A549 (cell line): ENCODE results near the gene EIF3D. TPM values are rescaled to one million over a fixed set of nuclear protein-coding genes. Genes with fewer than 3 reads are reported as not detected.

Source experiments
- ATAC-seq, 2 experiments: fragments of 200-7000 bp in 1 of 2; fragments of >200 bp in 1 of 2; cut with Nextera tagmentation in 1 of 2; cut with Tn5 transposase in 1 of 2; 3 replicates each; pipeline versions ENCODE4 v1.8.0 to v1.9.1; 2018 to 2020; ENCODE audit warnings: mild to moderate bottlenecking in 1 of 2, moderate library complexity in 1 of 2
- CTCF ChIA-PET: fragments of 300-600 bp; sonication (Branson Sonifier 250); formaldehyde crosslinking; extraction: SDS; loops from one replicate; lab custom pipeline; 2021; ENCODE audit warnings: antibody characterized with exemption, inconsistent platforms; lab: Yijun Ruan, JAX
- POLR2A ChIA-PET: fragments of 350-600 bp; formaldehyde crosslinking; extraction: SDS; loops from one replicate; lab custom pipeline; 2021; ENCODE audit warnings: antibody characterized with exemption, inconsistent platforms; lab: Yijun Ruan, JAX
- DNase-seq, 2 experiments: peaks; one replicate each; pipeline versions ENCODE4 v3.0.0 to v3.0.0-alpha.2; 2011 to 2016; ENCODE audit warnings: low read depth in 1 of 2, low spot score in 1 of 2
- FAIRE-seq: peaks from 2 replicates; lab custom pipeline; 2011; peaks lifted over from hg19 to GRCh38; lab: Jason Lieb, UNC
- H3K27ac ChIP-seq, 2 experiments: fragments of >200 bp; sonication (Bioruptor Twin); formaldehyde crosslinking; 3 replicates each; pipeline ENCODE4 v1.5.1; 2016 to 2017
- H3K4me1 ChIP-seq: fragments of >200 bp; sonication (Bioruptor Twin); formaldehyde crosslinking; 3 replicates; pipeline ENCODE4 v1.6.1; 2016
- H3K4me2 ChIP-seq: fragments of >200 bp; sonication (Bioruptor Twin); formaldehyde crosslinking; 3 replicates; pipeline ENCODE4 v1.6.1; 2016
- H3K4me3 ChIP-seq: fragments of >200 bp; sonication (Bioruptor Twin); formaldehyde crosslinking; 3 replicates; pipeline ENCODE4 v1.5.1; 2016
- H3K9me3 ChIP-seq: fragments of >200 bp; sonication (Bioruptor Twin); formaldehyde crosslinking; 3 replicates; pipeline ENCODE4 v1.6.1; 2016
- BHLHE40 ChIP-seq: IDR thresholded peaks from 2 replicates; pipeline ENCODE4 v1.6.1; 2012; ENCODE audit warnings: low read depth, low read length, inconsistent platforms
- E2F6 ChIP-seq: IDR thresholded peaks from 2 replicates; pipeline ENCODE4 v1.6.1; 2012; ENCODE audit warnings: low read depth, borderline replicate concordance
- FOSB ChIP-seq: fragments of 250-450 bp; sonication (Bioruptor Pico); IDR thresholded peaks from 2 replicates; pipeline ENCODE4 v1.5.0; 2020; ENCODE audit warnings: mild to moderate bottlenecking, moderate library complexity
- FOSL2 ChIP-seq, 2 experiments: fragments of 450-650 bp in 1 of 2; fragments of >200 bp in 1 of 2; sonication (Bioruptor Twin) in 1 of 2; formaldehyde crosslinking; IDR thresholded peaks; 2 replicates each; pipeline versions ENCODE4 v1.5.0 to v1.6.1; 2016 to 2020; ENCODE audit warnings: mild to moderate bottlenecking in 1 of 2, moderate library complexity in 1 of 2
- HEYL ChIP-seq: fragments of 250-450 bp; sonication (Bioruptor Pico); IDR thresholded peaks from 2 replicates; pipeline ENCODE4 v1.8.0; 2021; ENCODE audit warnings: mild to moderate bottlenecking, moderate library complexity
- HOXA7 ChIP-seq: fragments of 250-450 bp; sonication (Bioruptor Pico); IDR thresholded peaks from 2 replicates; pipeline ENCODE4 v1.5.0; 2020; ENCODE audit warnings: mild to moderate bottlenecking, moderate library complexity
- HOXB13 ChIP-seq: fragments of 250-450 bp; sonication (Bioruptor Pico); IDR thresholded peaks from 2 replicates; pipeline ENCODE4 v1.5.0; 2020; ENCODE audit warnings: low read depth, mild to moderate bottlenecking, moderate library complexity
- HOXB5 ChIP-seq: fragments of 250-450 bp; sonication (Bioruptor Pico); IDR thresholded peaks from 2 replicates; pipeline ENCODE4 v1.5.0; 2020; ENCODE audit warnings: mild to moderate bottlenecking, moderate library complexity
- JUN ChIP-seq, 2 experiments: fragments of >200 bp; sonication (Bioruptor Twin); formaldehyde crosslinking; IDR thresholded peaks; 2 replicates in 1 of 2; 3 replicates in 1 of 2; pipeline ENCODE4 v1.6.1; 2016 to 2017
- MAFK ChIP-seq: fragments of 450-650 bp; IDR thresholded peaks from 2 replicates; pipeline ENCODE4 v1.6.1; 2014; ENCODE audit not compliant: partially characterized antibody
- MAZ ChIP-seq: fragments of 150-350 bp; IDR thresholded peaks from 2 replicates; pipeline ENCODE4 v1.6.1; 2014; ENCODE audit warnings: antibody characterized with exemption, low read depth, low read length, borderline replicate concordance
- MYC ChIP-seq: IDR thresholded peaks from 2 replicates; pipeline ENCODE4 v1.6.1; 2012; ENCODE audit warnings: mild to moderate bottlenecking, inconsistent platforms, low read length, improper control_type of control experiment, borderline replicate concordance
- NR3C1 ChIP-seq: fragments of >200 bp; sonication (Bioruptor Twin); formaldehyde crosslinking; IDR thresholded peaks from 3 replicates; pipeline ENCODE4 v1.6.1; 2017
- POLR2A ChIP-seq: IDR thresholded peaks from 2 replicates; pipeline ENCODE4 v1.6.1; 2012; ENCODE audit warnings: mild to moderate bottlenecking, low read length
- RFX5 ChIP-seq: fragments of 450-650 bp; IDR thresholded peaks from 2 replicates; pipeline ENCODE4 v1.7.1; 2014; ENCODE audit warnings: antibody characterized with exemption, mild to moderate bottlenecking, moderate library complexity
- ZC3H11A ChIP-seq: fragments of 450-650 bp; IDR thresholded peaks from 2 replicates; pipeline ENCODE4 v1.6.1; 2014; ENCODE audit warnings: antibody characterized with exemption, mild to moderate bottlenecking
- ZFP36 ChIP-seq: fragments of 450-650 bp; IDR thresholded peaks from 2 replicates; pipeline ENCODE4 v1.6.1; 2014; ENCODE audit warnings: borderline replicate concordance; ENCODE audit not compliant: partially characterized antibody
- ZSCAN20 ChIP-seq: fragments of 250-450 bp; sonication (Bioruptor Pico); IDR thresholded peaks from 2 replicates; pipeline ENCODE4 v1.8.0; 2022; ENCODE audit warnings: mild to moderate bottlenecking, moderate library complexity
- WGBS: methylation state at CpG from one replicate; pipeline ENCODE4 v1.1.6; 2017; ENCODE audit errors: missing lambda C conversion rate; 5-methylcytosine and 5-hydroxymethylcytosine counted together
- polyA plus RNA-seq, 4 experiments: library from polyadenylated mRNA; depleted of rRNA in 3 of 4; stranded (reverse); fragments of >200 nt; fragmentation: RNase III in 1 of 4; extraction: RNeasy Plus Mini Kit Qiagen cat#74134 plus additional on column Dnase treatment in 1 of 4; gene quantifications; 2 replicates in 3 of 4; 3 replicates in 1 of 4; pipeline ENCODE4 v1.2.3, GENCODE V29; 2011 to 2017
- TF ChIP-seq, protein P1 (sequence below): fragments of >200 bp; sonication (Bioruptor Twin); formaldehyde crosslinking; IDR thresholded peaks from 3 replicates; pipeline ENCODE4 v1.5.1; 2016
- TF ChIP-seq, protein P2 (sequence below): fragments of 150-350 bp; IDR thresholded peaks from 2 replicates; pipeline ENCODE4 v1.6.1; 2014; ENCODE audit warnings: low read depth, mild to moderate bottlenecking, low read length

The EIF3D gene
- polyA plus RNA-seq, 2 of the 4 experiments (the other 2 are of a cell fraction) = 171 to 304 TPM

- WGBS = 93% methylated on average over 39 of the region's 60 CpGs
Observed at GRCh38 chr22:36505998-36506635, 22.8 kb downstream of the EIF3D start.

GRCh38 chr22:36497910-36498665 is 30.9 kb downstream of the EIF3D start:
- ChIA-PET POLR2A (no interaction called here), CTCF (no interaction called here)
- ATAC-seq (peak; percentile 76 to 78), FAIRE-seq (no peak), DNase-seq (no peak)
- TF ChIP-seq HOXB5 (CRISPR knock-in tag) (no peak), ZFP36 (no peak), HOXB13 (CRISPR knock-in tag) (no peak), RFX5 (no peak), HOXA7 (CRISPR knock-in tag) (no peak), POLR2A (no peak), NR3C1 (no peak), E2F6 (no peak), BHLHE40 (no peak)
- TF ChIP-seq, protein P1, sequence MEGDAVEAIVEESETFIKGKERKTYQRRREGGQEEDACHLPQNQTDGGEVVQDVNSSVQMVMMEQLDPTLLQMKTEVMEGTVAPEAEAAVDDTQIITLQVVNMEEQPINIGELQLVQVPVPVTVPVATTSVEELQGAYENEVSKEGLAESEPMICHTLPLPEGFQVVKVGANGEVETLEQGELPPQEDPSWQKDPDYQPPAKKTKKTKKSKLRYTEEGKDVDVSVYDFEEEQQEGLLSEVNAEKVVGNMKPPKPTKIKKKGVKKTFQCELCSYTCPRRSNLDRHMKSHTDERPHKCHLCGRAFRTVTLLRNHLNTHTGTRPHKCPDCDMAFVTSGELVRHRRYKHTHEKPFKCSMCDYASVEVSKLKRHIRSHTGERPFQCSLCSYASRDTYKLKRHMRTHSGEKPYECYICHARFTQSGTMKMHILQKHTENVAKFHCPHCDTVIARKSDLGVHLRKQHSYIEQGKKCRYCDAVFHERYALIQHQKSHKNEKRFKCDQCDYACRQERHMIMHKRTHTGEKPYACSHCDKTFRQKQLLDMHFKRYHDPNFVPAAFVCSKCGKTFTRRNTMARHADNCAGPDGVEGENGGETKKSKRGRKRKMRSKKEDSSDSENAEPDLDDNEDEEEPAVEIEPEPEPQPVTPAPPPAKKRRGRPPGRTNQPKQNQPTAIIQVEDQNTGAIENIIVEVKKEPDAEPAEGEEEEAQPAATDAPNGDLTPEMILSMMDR = no peak
- TF ChIP-seq, protein P2, sequence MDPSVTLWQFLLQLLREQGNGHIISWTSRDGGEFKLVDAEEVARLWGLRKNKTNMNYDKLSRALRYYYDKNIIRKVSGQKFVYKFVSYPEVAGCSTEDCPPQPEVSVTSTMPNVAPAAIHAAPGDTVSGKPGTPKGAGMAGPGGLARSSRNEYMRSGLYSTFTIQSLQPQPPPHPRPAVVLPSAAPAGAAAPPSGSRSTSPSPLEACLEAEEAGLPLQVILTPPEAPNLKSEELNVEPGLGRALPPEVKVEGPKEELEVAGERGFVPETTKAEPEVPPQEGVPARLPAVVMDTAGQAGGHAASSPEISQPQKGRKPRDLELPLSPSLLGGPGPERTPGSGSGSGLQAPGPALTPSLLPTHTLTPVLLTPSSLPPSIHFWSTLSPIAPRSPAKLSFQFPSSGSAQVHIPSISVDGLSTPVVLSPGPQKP = no peak
- no peaks in the 10 kb centered on the region for H3K4me1 ChIP-seq
- no peak overlapping the region for H3K4me2 ChIP-seq
- WGBS = 88% methylated on average over 25 of the region's 30 CpGs
- no peak overlapping the region for H3K4me3 ChIP-seq
- no peaks in the 10 kb centered on the region for H3K9me3 ChIP-seq
- no peak overlapping the region for H3K27ac ChIP-seq

More at GRCh38 chr22:36505998-36506635, 22.8 kb downstream of the EIF3D start:
- no peak for DNase-seq
- H3K27ac ChIP-seq = peak overlapping the region; percentile 74 to 92
- H3K4me3 ChIP-seq = peak overlapping the region; percentile 50
- ChIA-PET CTCF (interaction anchor here (1.9 kb wide), 1 partner anchor 350 kb away, joined by 4 read pairs; no protein-coding TSS in a partner anchor), POLR2A (interaction anchor here (1.2 kb wide), 2 partner anchors 16 to 270 kb away, joined by 3 read pairs; partner anchors contain the start of gene IFT27)
- no peak for FAIRE-seq
- peaks cover 10% of the 10 kb centered on the region for H3K4me1 ChIP-seq
- no peak for ATAC-seq
- H3K9me3 ChIP-seq = no peaks in the 10 kb centered on the region
- H3K4me2 ChIP-seq = peak overlapping the region; percentile 82
- no peak for TF ChIP-seq MAZ
- no peak for TF ChIP-seq NR3C1
- no peak for TF ChIP-seq HEYL (CRISPR knock-in tag)
- TF ChIP-seq MYC = no peak
- TF ChIP-seq ZFP36 = no peak
- TF ChIP-seq ZC3H11A = no peak
- TF ChIP-seq, protein P2 = no peak
- no peak for TF ChIP-seq ZSCAN20 (CRISPR knock-in tag)
- TF ChIP-seq FOSB (CRISPR knock-in tag) = no peak
- TF ChIP-seq JUN (IDR thresholded peaks at IDR 0.05) = no peak
- no peak for TF ChIP-seq MAFK
- no peak for TF ChIP-seq HOXB13 (CRISPR knock-in tag)
- TF ChIP-seq FOSL2 (IDR thresholded peaks at IDR 0.05) = no peak
- TF ChIP-seq FOSL2 (CRISPR knock-in tag; IDR thresholded peaks at IDR 0.05) = no peak
